HG03135 (cell line): ENCODE results near the gene DNAJC22.
"Not testable (repeated sequence)": the region's sequence is repeated elsewhere in the genome, so short reads cannot be mapped to it uniquely, and the experiment has no call there.

ENCODE experiments used
- ATAC-seq: cut with Tn5 transposase; IDR thresholded peaks from one replicate; pipeline ENCODE4 v1.9.1; 2021; ENCODE audit warnings: mild to moderate bottlenecking, moderate library complexity; ENCODE audit not compliant: unreplicated experiment

DNAJC22 gene

DNA sequence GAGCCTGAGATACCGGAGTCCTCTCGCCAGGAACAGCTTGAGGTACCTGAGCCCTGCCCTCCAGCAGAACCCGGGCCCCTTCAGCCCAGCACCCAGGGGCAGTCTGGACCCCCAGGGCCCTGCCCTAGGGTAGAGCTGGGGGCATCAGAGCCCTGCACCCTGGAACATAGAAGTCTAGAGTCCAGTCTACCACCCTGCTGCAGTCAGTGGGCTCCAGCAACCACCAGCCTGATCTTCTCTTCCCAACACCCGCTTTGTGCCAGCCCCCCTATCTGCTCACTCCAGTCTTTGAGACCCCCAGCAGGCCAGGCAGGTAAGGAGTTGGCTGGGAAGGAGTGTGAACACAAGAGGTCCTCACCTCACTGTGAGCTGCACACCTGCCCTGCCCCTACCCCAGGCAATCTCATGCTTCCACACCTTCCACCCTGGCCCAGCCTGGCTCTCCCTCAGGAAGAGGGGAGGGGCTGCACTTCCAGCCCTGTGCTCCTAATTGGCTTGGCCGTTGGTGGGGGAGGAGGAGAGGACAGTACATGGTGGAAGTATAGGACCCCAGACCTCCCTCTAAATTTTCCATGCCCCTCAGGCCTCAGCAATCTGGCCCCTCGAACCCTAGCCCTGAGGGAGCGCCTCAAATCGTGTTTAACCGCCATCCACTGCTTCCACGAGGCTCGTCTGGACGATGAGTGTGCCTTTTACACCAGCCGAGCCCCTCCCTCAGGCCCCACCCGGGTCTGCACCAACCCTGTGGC lies 15.9 kb upstream of the DNAJC22 start:
- no peak for ATAC-seq

DNA sequence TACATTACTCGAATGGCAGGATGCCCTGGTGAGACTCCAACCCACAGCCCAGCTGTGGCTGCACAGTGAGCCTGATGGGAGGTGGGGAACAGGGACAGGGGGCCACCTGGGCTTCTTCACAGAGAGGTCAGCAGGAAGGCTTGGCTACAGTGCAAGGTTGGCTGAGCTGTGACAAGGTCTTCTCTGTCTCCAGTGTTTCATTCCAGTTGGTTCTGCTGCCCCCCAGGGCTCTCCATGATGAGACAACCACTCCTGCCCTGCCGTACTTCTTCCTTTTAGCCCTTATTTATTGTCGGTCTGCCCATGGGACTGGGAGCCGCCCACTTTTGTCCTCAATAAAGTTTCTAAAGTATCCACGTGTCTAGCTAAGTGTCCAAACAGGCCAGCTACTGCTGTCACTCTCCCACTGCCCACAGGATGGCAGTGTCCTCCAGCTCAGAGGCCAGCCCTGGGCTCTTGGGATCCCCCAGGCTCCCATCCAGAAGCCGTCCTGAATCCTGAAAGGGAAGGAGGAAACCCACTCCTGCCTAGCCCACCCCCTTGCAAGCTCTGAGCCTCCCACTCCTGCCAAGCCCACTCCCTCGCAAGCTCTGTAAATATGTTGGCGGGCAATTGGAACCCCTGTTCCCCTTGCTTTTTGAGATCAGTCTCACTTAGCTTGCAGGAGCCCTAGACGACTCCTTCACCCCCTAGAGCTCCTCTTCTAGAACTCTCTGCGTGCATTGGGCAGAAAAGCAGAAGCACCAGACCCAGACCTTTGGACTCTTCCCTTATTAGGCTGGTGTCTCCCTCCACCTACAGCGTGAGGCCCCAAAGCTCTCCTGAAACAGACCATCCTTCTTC lies 15.1 kb upstream of the DNAJC22 start:
- ATAC-seq, result no peak

DNA sequence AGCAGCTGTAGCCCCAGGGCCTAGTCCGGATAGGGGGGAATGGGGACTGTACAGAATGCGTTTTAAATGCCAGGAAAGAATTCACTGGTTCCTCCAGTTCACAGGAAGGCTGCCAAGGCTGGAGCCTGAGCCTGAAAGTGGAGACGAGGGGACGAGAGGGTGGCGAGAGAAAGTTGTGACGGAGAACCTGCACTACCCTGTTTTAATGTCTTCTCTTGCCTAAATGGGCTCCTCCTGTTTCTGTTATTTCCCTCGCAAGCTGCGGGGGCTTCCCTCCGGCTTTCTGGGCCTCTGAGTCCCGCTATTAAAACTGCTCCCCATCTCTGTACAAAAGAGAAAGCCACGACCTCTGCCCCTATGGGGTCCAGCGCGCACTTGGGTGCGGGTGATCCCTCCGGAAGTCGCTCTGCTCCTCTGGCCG lies 14.2 kb upstream of the DNAJC22 start:
- no peak for ATAC-seq

DNA sequence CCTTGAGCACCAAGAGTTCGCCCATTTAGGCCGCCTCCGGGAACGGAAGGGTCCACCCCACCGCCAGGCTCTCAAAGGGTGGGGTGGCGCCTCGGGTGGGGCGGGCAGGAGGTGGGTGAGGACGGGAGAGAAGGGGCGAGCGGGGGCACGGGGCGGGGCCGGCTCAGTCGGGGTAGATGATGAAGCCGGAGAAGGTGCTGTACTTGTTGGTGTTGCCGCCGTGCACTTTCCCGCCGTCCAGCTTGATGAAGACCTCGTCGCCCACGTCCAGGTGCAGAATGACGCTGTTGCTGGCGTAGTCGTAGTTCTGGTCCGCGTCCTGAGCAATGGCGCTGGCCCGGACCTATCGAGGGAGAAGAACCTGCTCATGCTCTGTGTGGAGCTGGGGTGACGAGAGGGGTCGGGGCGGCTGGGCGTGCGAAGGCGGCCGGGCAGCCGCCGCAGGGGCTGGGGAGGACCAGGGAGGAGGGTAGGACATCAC lies 13.8 kb upstream of the DNAJC22 start:
- no peak for ATAC-seq

DNA sequence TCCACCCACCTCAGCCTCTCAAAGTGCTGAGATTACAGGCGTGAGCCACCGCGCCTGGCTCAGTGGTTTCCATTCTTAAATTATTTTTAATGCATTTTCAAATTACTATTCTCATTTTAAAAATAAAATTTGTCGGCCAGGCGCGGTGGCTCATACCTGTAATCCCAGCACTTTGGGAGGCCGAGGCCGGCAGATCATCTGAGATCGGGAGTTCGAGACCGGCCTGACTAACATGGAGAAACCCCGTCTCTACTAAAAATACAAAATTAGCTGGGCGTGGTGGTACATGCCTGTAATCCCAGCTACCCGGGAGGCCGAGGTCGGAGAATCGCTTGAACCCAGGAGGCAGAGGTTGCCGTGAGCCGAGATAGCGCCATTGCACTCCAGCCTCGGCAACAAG lies 12.9 kb upstream of the DNAJC22 start:
- not testable (repeated sequence) for ATAC-seq

DNA sequence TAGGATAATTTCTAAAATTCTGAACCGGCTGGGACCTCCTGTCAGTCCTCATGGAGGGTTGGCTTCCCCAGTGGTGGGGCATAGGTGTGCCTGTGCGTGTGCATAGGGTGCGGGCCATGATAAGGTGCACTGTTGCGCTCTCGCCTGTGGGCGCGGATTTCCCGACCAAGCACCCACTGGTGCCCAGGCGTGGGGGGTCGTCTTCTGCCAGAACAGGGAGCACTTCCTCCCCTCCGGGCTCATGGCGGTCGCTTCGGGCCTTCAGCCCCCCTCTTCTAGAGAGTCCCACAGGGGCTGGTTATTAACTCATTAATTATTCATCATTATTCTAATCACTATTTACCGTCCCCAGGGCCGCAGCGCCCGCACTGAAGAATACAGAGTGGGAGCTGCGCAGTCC lies 12.5 kb upstream of the DNAJC22 start:
- ATAC-seq, result no peak

DNA sequence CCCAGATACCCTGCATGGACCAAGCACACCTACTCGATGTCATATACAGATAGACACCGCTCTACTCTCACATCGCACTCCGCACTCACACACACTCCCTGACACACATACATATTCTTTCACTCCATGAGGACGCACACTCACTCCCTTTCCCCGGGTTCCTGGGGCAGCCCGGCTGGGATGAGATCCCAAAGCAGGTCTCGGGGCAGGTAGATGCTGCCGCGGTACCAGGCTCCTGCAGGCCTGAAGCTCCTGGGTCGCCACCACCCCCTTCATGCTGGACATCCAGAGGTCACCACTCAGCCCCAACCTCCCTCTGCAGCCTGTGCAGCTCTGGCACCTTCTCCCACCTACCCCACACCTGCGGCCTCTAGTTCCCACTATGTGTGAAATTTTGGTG lies 12.0 kb upstream of the DNAJC22 start:
- ATAC-seq, result no peak

DNA sequence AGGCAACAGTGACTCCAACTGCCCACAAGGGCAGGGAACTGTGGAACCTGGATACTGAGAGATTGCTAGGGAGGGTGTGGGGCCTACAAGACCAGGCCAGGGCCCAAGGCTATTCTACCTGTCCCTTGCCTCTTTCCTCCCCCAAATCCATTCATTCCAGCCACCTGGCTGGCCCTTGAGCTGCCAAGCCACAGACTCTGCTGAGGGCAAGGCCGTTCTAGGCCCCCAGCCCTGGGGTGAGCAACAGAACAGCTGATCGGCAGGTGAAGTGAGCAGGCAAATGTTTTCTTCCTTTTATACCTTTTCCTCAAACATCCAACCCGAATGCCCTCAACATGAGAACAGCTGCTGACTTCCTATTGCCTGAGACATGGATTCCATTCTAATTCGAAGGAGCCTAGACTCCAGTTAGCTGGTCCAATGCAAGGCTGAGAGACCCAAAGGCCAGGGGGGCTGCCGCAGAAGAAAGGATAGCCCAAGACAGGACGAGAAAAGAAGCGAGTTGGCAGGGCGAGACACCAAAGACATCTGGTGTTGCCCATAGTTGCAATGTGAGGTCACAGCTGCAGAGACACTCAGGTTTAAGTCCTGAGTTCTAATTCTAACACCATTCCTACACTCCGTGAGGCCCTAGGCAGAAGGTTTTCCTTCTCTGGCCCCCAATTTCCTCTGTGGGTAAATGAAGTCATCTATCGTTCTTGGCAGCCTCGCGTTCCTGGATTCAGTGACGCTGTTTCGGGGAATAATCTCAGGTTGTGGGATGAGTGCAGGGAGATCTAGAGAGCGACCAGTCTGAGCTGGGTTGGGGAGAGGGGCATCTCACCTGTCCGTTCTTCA lies 11.4 kb upstream of the DNAJC22 start:
- no peak for ATAC-seq

DNA sequence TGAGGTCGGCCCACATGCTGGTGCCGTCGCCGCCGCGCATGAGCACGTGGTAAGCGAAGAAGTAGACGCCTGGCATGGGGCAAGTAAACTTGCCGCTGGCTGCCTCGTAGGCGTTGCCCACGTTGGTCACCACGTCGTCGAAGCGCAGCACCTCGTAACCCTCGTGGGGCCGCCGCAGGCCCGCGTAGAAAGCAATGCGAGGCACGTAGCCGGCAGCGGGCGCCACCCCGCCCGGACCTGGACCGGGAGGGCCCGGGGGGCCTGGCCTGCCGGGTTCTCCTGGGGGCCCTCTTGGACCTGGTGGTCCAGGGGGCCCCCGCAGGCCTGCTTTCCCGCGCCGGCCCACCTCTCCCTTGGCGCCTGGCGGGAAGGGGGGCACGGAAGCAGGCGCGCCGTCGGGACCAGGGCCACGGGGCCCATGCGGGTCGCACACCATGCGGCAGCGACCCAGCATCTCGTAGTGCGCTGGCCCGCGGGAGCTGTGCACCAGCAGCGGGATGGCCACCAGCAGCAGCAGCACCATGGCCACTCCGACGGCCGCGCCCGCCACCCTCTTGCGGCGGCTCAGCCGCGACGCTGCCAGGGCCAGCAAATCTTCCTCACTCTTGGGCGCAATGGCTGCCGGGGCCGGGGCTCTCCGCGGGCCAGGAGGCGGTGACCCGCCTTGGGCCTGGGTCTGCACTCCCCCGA lies 10.6 kb upstream of the DNAJC22 start:
- no peak for ATAC-seq

DNA sequence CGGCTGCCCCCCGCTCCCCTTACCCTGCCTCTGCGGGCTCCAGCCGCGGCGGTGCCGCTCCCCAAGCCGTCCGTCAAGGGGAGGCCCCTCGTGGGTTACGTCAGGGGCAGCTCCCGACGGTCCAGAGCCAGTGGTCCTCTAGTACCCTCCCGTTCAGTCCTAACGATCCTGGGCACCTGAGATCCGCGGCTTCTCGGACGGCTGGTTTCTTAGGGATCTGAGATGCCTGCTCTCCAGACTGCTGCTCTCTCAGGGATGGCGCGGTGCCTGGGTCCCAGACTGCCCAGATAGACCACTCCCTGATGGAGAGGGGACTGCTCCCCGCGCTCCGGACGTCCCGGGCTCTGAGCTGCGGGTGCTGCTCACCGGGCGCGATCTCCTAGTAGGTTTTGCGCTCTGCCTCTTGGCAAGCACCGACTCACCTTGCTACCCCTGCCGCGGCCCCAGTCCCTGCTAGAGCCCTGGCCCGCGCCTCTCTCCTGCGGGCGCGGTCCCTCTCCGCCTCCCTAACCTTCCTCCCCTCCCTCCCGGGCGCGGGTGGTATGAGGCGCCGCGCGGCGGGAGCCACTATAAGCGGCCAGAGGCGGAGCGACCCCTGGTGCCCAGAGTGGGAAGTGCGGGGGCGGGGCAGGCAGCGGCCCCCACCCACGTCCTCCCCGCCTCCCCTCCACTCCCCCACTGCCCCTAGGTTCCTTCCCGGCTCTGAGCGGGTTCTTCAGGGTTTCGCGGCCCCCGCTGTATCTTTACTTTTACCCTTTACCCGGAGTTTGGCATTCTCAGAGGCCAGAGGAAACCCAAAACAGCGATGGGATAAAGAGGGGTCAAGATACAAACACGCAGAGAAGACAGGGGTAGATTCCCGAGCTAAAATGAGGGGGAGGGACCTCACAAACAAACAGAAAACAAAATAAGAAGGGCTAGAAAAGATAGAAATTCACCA lies 9.8 kb upstream of the DNAJC22 start, which contains the start of gene C1QL4:
TSS of gene C1QL4 (minus strand) at position 544 of the 940 bp plus-strand sequence. CDS start 711 bp downstream, outside the sequence.
- no peak for ATAC-seq

DNA sequence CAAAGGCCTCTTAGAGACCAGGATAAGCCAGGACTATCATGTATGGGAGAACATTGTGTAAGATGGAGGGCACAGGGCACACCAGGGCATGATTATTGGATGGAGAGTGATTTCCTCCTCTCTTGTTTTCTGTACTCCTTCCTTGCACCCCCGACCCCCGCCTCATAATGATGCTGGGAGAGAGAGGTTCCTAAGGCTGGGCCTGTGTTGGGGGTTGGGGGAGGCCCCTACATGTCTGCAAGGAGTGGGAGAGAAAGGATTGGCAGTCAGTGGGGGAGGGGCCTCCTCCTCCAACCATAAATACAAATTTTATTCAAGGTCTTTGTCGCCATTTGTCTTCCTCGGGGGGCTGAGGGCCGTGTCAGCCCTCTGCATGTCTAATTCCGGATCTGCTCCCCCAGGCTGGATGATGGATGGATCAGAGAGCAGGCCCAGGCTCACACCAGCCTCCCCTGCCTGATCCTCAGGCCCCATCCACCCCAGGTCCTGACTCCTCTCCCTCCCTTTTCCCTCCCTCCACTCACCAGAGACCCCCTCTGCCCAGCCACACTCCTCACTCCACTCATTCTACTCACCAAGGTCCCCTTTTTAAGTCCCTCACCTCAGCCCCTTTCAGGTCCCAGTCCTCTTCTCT lies 7.7 kb upstream of the DNAJC22 start:
- no peak for ATAC-seq

DNA sequence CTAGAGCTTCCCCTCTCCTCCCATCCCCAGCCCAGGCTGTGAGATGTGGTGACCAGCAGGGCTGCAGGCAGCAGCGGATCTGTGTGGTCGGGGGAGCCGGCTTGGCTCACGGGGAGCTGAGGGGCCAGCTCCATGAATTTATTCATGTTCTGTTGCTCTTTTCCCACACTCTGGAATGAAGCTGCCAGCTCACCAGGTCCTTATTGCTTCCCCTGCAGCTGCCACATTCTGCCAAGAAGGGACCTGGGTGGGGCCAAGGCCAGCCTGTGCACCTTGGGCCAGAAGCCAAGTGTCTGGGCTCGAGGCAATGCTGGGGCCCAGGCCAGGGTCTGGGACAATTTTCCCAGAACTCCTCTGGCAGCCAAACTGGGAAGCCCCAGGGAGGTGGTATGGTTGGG lies 7.2 kb upstream of the DNAJC22 start:
- ATAC-seq, result no peak

DNA sequence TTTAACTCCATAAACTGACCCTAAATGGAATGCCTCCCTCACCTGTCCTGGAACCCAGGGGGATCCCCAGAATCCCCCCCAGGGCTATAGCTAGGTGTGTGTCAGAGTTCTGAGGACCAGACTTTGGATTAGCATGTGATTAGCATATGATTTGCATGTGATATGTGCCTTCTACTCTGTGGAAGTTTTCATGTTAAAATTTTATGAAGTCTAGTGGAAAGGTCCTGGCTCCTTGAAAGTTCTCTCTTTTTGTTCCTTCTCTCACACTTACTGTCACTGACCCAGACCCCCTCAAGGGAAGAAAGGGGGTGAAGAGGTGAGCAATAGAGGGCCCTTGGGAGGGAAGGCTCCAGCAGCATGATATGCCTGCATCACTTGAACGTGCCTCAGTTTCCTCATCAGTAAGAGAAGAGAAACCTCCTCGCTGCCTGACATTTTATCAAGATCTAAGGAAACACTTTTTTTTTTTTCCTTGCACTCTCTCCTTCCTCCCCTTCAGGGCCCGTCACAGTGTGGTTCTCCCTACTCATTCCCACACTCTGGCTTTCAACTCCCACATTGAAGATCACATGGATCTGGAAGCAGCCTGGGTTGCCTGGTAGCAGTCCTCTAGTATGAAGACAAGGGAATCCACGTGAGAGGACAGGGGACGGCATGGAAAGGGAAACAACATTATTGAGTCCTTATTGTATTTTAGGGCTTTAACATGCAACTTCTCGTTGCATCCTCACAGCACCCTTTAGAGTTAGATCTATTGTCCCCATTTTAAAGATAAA lies 6.4 kb upstream of the DNAJC22 start:
- no peak for ATAC-seq

DNA sequence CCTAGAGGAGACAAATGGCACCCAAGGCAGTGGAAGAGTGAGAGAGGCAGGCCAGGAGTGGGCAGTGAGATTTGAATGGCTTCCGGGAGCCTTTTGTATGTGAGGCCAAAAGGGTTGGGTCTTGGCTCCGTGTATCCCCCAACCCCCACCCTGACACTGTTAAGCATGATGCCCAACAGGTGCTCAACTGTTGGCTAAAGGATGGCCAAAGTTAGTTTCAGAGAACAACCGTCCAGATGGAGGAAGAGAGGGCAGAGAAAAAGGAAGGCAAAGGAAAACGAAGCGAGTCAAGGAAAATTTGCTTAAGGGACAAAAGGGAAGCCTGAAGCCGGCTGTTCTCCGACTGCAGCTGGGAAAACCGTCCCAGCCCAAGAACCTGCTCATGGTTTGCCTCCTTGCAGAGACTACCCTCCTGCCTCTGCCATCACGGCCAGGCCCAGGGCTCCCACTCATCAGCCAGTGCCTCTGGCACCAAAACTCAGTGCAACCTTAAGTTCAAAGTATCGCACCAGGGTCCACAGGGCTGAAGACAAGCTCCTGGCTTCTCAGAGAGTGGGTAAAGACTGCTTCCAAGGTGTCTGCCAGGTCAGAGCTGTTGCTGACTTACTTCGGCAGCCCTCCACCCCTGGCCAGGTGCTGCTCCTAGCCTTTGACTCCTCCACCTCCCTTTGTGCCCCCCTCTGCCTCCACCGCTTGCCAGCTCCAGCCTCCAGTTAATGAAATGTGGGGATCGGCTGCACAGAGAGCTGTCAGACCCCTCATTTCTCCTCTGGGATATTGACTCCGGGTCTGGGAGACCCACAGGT lies 5.5 kb upstream of the DNAJC22 start:
- ATAC-seq, result no peak

DNA sequence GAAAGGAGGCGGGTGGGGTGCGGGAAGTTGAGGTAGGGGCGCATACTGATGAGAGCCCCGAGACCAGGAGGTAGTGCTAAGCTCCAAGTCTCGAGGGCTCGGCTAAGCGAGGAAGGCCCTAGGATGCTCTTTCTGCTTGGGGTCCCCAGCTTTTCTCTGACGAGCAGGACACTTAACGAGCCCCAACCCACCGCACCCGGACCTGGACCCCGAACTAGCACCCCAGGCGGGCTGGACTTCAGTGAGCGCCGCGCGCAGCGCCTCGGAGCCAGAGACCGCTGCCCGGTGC lies 5.0 kb upstream of the DNAJC22 start:
- no peak for ATAC-seq

DNA sequence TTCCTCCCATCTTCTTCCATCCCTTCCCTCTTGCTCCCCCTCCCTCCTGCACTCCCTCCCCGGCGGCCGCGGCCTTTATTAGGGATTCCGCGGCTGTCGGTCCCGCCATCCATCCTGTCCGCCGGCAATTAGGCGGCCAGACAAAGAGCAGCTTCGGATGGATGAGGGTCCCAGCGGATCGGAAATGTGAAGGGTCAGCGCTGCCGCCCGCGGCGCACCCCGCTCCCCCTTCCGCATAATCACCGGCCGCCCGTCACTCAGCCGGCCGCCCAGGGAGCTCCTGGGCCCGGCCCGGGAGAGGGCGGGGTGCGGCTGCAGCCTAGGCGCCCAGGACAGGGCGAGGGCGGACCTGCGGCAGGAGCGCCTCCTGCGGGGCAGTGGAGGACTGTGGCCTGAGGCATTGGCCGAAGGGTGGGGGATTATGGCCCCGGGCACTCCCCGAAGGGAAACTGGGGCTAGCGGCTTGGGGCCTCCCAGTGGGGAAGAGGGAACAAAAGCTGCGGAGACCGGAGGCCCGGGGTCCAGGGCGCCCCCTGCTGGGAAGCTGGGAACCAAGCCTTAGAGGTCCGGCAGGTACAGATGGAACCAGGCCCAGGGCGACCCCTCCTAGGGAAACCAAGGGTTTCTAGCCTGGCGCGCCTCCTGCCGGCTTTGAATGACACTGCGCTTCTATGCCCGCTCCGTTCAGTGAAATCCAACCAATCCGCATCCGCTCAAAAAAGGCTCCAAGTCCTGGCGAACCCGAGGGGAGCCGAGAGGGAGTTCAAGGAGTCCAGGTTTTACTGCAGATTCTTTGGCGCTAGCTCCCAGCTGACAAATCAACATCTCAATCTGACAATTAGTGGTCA lies 4.4 kb upstream of the DNAJC22 start:
- peak; percentile 64 for ATAC-seq
